Measurements from ENCODE around the gene RNF6. TPM values are rescaled to one million over a fixed set of nuclear protein-coding genes. Genes with fewer than 3 reads are reported as not detected.
A peak's percentile ranks its signal among the peaks of the same experiment; 100 is the strongest.

The RNF6 gene
- total and polyA plus RNA-seq, 10 of the 15 experiments (the other 5 are each of a cell fraction or from before 2014, with no cell fraction given), result 19.0 to 54.0 (median 33.8) TPM

DNA sequence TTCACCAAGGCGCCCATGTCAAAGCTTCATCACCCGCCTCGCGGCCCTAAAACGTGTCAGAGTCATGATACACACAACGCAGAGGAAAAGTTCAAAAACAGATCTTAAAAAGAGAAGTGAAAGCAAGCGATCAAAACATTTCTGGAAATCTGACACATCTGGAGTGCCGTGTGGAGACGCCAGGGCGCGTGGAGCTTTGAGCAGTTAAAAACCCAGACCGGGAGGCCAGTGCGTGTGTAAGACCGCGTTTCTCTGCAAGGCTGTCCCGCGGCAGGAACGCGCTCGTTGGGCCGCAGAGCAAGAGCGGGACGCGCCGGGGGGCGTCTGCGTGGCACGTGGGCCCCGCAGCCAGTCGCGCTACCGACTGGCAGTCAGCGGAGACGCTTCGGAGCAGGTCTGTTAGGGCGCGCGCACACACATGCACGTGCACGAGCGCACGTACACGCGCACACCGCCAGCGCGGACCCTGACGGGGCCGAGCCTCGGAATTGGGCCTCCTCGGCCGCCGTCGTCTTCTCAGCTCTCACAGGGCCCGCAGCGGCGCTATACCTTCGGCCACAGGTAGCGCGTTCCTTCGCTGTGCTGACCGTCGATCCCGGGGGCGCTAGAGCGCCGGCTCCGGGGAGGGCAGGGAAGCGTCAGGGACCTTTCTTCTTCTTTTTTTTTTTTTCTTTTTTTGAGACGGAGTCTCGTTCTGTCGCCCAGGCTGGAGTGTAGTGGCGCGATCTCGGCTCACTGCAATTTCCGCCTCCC lies 35.8 kb downstream of the RNF6 start (continued):
- TF ChIP-seq ZNF622 (IDR thresholded peaks at IDR 0.05), result no peak
- no peak for TF ChIP-seq SUZ12 (IDR thresholded peaks at IDR 0.05; ENCODE audit: unreplicated experiment)
- TF ChIP-seq YBX1 (IDR thresholded peaks at IDR 0.05), result no peak
- TF ChIP-seq, protein P1, sequence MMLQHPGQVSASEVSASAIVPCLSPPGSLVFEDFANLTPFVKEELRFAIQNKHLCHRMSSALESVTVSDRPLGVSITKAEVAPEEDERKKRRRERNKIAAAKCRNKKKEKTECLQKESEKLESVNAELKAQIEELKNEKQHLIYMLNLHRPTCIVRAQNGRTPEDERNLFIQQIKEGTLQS (IDR thresholded peaks at IDR 0.05; ENCODE audit: borderline replicate concordance, extremely low read depth, low read depth, low read length), result no peak
- TF ChIP-seq CHD2 (IDR thresholded peaks at IDR 0.05; ENCODE audit: borderline replicate concordance, low read depth, low read length), result 0 out of 2 replicates have a peak, but pooled peaks have one; percentile 9
- TF ChIP-seq CHD4 (IDR thresholded peaks at IDR 0.05), result no peak
- peak; percentile 47; the same call in 1 of the 2 replicates for TF ChIP-seq CREB1 (IDR thresholded peaks at IDR 0.05; ENCODE audit: low read depth)
- TF ChIP-seq, protein P2, sequence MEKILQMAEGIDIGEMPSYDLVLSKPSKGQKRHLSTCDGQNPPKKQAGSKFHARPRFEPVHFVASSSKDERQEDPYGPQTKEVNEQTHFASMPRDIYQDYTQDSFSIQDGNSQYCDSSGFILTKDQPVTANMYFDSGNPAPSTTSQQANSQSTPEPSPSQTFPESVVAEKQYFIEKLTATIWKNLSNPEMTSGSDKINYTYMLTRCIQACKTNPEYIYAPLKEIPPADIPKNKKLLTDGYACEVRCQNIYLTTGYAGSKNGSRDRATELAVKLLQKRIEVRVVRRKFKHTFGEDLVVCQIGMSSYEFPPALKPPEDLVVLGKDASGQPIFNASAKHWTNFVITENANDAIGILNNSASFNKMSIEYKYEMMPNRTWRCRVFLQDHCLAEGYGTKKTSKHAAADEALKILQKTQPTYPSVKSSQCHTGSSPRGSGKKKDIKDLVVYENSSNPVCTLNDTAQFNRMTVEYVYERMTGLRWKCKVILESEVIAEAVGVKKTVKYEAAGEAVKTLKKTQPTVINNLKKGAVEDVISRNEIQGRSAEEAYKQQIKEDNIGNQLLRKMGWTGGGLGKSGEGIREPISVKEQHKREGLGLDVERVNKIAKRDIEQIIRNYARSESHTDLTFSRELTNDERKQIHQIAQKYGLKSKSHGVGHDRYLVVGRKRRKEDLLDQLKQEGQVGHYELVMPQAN (conservative IDR thresholded peaks at IDR 0.05), result peak; percentile 75; the same call in 1 of the 2 replicates
- TF ChIP-seq KLF5 (IDR thresholded peaks at IDR 0.05; ENCODE audit: partially characterized antibody), result peak; percentile 52
- TF ChIP-seq PAX8 (IDR thresholded peaks at IDR 0.05), result no peak
- TF ChIP-seq, protein P3, sequence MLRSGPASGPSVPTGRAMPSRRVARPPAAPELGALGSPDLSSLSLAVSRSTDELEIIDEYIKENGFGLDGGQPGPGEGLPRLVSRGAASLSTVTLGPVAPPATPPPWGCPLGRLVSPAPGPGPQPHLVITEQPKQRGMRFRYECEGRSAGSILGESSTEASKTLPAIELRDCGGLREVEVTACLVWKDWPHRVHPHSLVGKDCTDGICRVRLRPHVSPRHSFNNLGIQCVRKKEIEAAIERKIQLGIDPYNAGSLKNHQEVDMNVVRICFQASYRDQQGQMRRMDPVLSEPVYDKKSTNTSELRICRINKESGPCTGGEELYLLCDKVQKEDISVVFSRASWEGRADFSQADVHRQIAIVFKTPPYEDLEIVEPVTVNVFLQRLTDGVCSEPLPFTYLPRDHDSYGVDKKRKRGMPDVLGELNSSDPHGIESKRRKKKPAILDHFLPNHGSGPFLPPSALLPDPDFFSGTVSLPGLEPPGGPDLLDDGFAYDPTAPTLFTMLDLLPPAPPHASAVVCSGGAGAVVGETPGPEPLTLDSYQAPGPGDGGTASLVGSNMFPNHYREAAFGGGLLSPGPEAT (IDR thresholded peaks at IDR 0.05; ENCODE audit: low read depth), result peak; percentile 44; the same call in 1 of the 2 replicates
- TF ChIP-seq FOS (IDR thresholded peaks at IDR 0.05; ENCODE audit: borderline replicate concordance, extremely low read depth, insufficient read length), result no peak
- TF ChIP-seq, protein P4, sequence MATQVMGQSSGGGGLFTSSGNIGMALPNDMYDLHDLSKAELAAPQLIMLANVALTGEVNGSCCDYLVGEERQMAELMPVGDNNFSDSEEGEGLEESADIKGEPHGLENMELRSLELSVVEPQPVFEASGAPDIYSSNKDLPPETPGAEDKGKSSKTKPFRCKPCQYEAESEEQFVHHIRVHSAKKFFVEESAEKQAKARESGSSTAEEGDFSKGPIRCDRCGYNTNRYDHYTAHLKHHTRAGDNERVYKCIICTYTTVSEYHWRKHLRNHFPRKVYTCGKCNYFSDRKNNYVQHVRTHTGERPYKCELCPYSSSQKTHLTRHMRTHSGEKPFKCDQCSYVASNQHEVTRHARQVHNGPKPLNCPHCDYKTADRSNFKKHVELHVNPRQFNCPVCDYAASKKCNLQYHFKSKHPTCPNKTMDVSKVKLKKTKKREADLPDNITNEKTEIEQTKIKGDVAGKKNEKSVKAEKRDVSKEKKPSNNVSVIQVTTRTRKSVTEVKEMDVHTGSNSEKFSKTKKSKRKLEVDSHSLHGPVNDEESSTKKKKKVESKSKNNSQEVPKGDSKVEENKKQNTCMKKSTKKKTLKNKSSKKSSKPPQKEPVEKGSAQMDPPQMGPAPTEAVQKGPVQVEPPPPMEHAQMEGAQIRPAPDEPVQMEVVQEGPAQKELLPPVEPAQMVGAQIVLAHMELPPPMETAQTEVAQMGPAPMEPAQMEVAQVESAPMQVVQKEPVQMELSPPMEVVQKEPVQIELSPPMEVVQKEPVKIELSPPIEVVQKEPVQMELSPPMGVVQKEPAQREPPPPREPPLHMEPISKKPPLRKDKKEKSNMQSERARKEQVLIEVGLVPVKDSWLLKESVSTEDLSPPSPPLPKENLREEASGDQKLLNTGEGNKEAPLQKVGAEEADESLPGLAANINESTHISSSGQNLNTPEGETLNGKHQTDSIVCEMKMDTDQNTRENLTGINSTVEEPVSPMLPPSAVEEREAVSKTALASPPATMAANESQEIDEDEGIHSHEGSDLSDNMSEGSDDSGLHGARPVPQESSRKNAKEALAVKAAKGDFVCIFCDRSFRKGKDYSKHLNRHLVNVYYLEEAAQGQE (IDR thresholded peaks at IDR 0.05; ENCODE audit: low read depth, low read length), result no peak
- TF ChIP-seq MTA2 (IDR thresholded peaks at IDR 0.05; ENCODE audit: low read depth), result no peak
- TF ChIP-seq IRF4 (IDR thresholded peaks at IDR 0.05; ENCODE audit: low read depth, low read length), result peak; percentile 45
- TF ChIP-seq EED (IDR thresholded peaks at IDR 0.05; ENCODE audit: low read depth), result peak; percentile 80
- TF ChIP-seq, protein P5, sequence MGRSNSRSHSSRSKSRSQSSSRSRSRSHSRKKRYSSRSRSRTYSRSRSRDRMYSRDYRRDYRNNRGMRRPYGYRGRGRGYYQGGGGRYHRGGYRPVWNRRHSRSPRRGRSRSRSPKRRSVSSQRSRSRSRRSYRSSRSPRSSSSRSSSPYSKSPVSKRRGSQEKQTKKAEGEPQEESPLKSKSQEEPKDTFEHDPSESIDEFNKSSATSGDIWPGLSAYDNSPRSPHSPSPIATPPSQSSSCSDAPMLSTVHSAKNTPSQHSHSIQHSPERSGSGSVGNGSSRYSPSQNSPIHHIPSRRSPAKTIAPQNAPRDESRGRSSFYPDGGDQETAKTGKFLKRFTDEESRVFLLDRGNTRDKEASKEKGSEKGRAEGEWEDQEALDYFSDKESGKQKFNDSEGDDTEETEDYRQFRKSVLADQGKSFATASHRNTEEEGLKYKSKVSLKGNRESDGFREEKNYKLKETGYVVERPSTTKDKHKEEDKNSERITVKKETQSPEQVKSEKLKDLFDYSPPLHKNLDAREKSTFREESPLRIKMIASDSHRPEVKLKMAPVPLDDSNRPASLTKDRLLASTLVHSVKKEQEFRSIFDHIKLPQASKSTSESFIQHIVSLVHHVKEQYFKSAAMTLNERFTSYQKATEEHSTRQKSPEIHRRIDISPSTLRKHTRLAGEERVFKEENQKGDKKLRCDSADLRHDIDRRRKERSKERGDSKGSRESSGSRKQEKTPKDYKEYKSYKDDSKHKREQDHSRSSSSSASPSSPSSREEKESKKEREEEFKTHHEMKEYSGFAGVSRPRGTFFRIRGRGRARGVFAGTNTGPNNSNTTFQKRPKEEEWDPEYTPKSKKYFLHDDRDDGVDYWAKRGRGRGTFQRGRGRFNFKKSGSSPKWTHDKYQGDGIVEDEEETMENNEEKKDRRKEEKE (IDR thresholded peaks at IDR 0.05), result no peak
- TF ChIP-seq BRCA1 (IDR thresholded peaks at IDR 0.05; ENCODE audit: low read depth, low read length), result no peak
- TF ChIP-seq SUPT20H (IDR thresholded peaks at IDR 0.05; ENCODE audit: borderline replicate concordance, control insufficient read depth, low read depth, low read length), result no peak
- no peak for TF ChIP-seq NFYA (IDR thresholded peaks at IDR 0.05; ENCODE audit: borderline replicate concordance, low read depth, low read length)
